OCI-LY1 (cell line): Measurements from ENCODE around the gene SUGCT.

Experiments
- EZH2 ChIP-seq: fragments of 200-600 bp; sonication (generic), shearing (Covaris generic); IDR thresholded peaks from 2 replicates; pipeline ENCODE4 v1.8.0; 2017; ENCODE audit warnings: borderline replicate concordance, mixed run types, mild to moderate bottlenecking, antibody characterized with exemption, low read length, moderate library complexity, mixed read lengths
- TF ChIP-seq, protein P1 (sequence below): fragments of 200-600 bp; sonication (generic), shearing (Covaris generic); IDR thresholded peaks from 2 replicates; pipeline ENCODE4 v1.5.1; 2017; ENCODE audit warnings: mild to moderate bottlenecking, antibody characterized with exemption, low read length, moderate library complexity, mixed read lengths

DNA sequence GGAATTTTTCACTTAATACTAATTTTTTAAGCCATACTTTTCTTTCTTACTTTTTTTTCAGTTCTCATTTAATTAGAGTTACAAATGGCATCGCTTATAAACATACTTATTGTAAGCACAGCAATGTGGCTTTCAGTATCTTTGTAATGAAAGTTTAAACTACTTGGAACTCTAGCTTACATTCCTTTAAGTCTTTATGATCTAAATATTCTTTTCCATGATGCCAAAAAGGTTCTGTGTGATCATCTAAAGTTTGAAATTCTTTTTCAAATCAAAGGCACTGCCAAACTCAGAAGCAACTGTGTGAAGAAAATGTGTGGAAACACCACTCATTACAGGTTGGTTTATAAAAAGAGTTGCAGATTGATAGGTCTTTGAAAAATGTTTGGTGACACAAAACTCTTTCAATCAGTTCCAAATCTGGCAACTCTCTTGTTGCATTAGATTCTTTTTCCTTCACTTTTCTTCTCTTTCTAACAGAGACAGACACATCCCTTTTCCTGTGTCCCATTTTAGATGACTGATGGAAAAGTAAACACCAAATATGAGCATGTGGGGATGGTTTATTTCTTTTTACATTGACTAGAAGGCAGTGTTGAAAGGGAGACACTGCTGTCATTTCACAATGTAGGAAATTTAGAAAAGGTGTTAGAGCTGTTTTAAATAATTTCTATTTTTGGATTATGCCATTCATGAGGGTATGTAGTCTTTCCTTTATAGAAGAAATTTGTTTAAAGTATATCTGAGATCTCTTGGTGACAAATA, 392.3 kb downstream of the SUGCT start:
- TF ChIP-seq, protein P1, sequence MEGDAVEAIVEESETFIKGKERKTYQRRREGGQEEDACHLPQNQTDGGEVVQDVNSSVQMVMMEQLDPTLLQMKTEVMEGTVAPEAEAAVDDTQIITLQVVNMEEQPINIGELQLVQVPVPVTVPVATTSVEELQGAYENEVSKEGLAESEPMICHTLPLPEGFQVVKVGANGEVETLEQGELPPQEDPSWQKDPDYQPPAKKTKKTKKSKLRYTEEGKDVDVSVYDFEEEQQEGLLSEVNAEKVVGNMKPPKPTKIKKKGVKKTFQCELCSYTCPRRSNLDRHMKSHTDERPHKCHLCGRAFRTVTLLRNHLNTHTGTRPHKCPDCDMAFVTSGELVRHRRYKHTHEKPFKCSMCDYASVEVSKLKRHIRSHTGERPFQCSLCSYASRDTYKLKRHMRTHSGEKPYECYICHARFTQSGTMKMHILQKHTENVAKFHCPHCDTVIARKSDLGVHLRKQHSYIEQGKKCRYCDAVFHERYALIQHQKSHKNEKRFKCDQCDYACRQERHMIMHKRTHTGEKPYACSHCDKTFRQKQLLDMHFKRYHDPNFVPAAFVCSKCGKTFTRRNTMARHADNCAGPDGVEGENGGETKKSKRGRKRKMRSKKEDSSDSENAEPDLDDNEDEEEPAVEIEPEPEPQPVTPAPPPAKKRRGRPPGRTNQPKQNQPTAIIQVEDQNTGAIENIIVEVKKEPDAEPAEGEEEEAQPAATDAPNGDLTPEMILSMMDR = no peak
- no peak for TF ChIP-seq EZH2
